HEK293 (cell line): Measurements from ENCODE around the gene MYZAP.
A peak's percentile ranks its signal among the peaks of the same experiment; 100 is the strongest.

Experiments
- CTCF ChIA-PET: fragments of 350-600 bp; formaldehyde crosslinking; extraction: SDS; loops from one replicate; lab custom pipeline; 2021; ENCODE audit warnings: antibody characterized with exemption; lab: Yijun Ruan, JAX
- POLR2A ChIA-PET: fragments of 300-600 bp; formaldehyde crosslinking; extraction: SDS; loops from one replicate; lab custom pipeline; 2020; ENCODE audit warnings: antibody characterized with exemption, inconsistent platforms; lab: Yijun Ruan, JAX
- H3K27ac ChIP-seq: fragments of 200-500 bp; sonication (Bioruptor generic); 2 replicates; pipeline ENCODE4 v1.5.1; 2014; ENCODE audit warnings: low read depth, low read length, control low read depth, inconsistent platforms; ENCODE audit errors: extremely low read depth
- H3K36me3 ChIP-seq, 2 experiments: fragments of 200-500 bp in 1 of 2; sonication (Bioruptor generic) in 1 of 2; 1 replicate in 1 of 2; 2 replicates in 1 of 2; pipeline ENCODE4 v1.5.1; 2014 to 2017; ENCODE audit warnings: inconsistent platforms in 2 of 2, low read length in 2 of 2; ENCODE audit not compliant: control insufficient read depth in 2 of 2, insufficient read depth in 1 of 2
- H3K4me1 ChIP-seq: fragments of 200-500 bp; sonication (Bioruptor generic); 2 replicates; pipeline ENCODE4 v1.5.1; 2014; ENCODE audit warnings: mild to moderate bottlenecking, low read length, inconsistent platforms; ENCODE audit not compliant: control insufficient read depth, insufficient read depth
- H3K4me3 ChIP-seq: 2 replicates; pipeline ENCODE4 v1.5.1; 2011; ENCODE audit warnings: low read depth, mild to moderate bottlenecking, control low read depth, low read length, moderate library complexity
- H3K9me3 ChIP-seq: fragments of 200-500 bp; sonication (Bioruptor generic); 2 replicates; pipeline ENCODE4 v1.5.1; 2014; ENCODE audit warnings: low read depth, low read length, inconsistent platforms; ENCODE audit not compliant: control insufficient read depth, insufficient read depth
- ELK4 ChIP-seq: IDR thresholded peaks from 2 replicates; pipeline ENCODE4 v1.6.1; 2011; ENCODE audit warnings: mild to moderate bottlenecking, low read depth, low read length, borderline replicate concordance
- GLI2 ChIP-seq: fragments of 450-650 bp; formaldehyde crosslinking; IDR thresholded peaks from 2 replicates; pipeline ENCODE4; 2017; ENCODE audit warnings: missing biosample characterization, missing genetic modification characterization, low read depth, borderline replicate concordance
- GLIS1 ChIP-seq: fragments of 450-650 bp; formaldehyde crosslinking; IDR thresholded peaks from 2 replicates; pipeline ENCODE4 v1.5.1; 2016; ENCODE audit warnings: missing biosample characterization, missing genetic modification characterization
- HOXD13 ChIP-seq: sonication (generic); formaldehyde crosslinking; IDR thresholded peaks from 2 replicates; pipeline ENCODE4 v1.8.0; 2022; ENCODE audit warnings: missing genetic modification reagents, borderline replicate concordance
- ZFP3 ChIP-seq: fragments of 450-650 bp; formaldehyde crosslinking; IDR thresholded peaks from 2 replicates; pipeline ENCODE4 v1.5.1; 2016; ENCODE audit warnings: low read depth, missing biosample characterization, missing genetic modification characterization
- ZNF132 ChIP-seq: fragments of 450-650 bp; formaldehyde crosslinking; IDR thresholded peaks from 2 replicates; pipeline ENCODE4 v1.5.1; 2017; ENCODE audit warnings: missing biosample characterization, missing genetic modification characterization, borderline replicate concordance
- ZNF138 ChIP-seq: fragments of 450-650 bp; formaldehyde crosslinking; IDR thresholded peaks from 2 replicates; pipeline ENCODE4 v1.5.1; 2016; ENCODE audit warnings: missing biosample characterization, missing genetic modification characterization, borderline replicate concordance
- ZNF211 ChIP-seq: fragments of 450-650 bp; formaldehyde crosslinking; IDR thresholded peaks from 2 replicates; pipeline ENCODE4 v1.5.1; 2016; ENCODE audit warnings: low read depth, missing biosample characterization, missing genetic modification characterization
- ZNF335 ChIP-seq: fragments of 450-650 bp; formaldehyde crosslinking; conservative IDR thresholded peaks from 2 replicates; pipeline ENCODE4 v1.5.1; 2016; ENCODE audit warnings: missing biosample characterization, missing genetic modification characterization
- ZNF416 ChIP-seq: fragments of 450-650 bp; formaldehyde crosslinking; IDR thresholded peaks from 2 replicates; pipeline ENCODE4 v1.5.1; 2016; ENCODE audit warnings: missing biosample characterization, missing genetic modification characterization
- ZNF664 ChIP-seq: fragments of 450-650 bp; formaldehyde crosslinking; IDR thresholded peaks from 2 replicates; pipeline ENCODE4 v1.5.1; 2016; ENCODE audit warnings: missing biosample characterization, missing genetic modification characterization
- ZNF707 ChIP-seq: fragments of 450-650 bp; formaldehyde crosslinking; IDR thresholded peaks from 2 replicates; pipeline ENCODE4 v1.5.1; 2016; ENCODE audit warnings: missing biosample characterization, missing genetic modification characterization
- TF ChIP-seq, protein P1 (sequence below): fragments of 450-650 bp; formaldehyde crosslinking; IDR thresholded peaks from 2 replicates; pipeline ENCODE4 v1.5.1; 2016; ENCODE audit warnings: missing biosample characterization, missing genetic modification characterization, borderline replicate concordance
- TF ChIP-seq, protein P2 (sequence below): fragments of 450-650 bp; formaldehyde crosslinking; IDR thresholded peaks from 2 replicates; pipeline ENCODE4 v1.5.1; 2017; ENCODE audit warnings: missing biosample characterization, missing genetic modification characterization
- TF ChIP-seq, protein P3 (sequence below): fragments of 450-650 bp; formaldehyde crosslinking; IDR thresholded peaks from 2 replicates; pipeline ENCODE4 v1.5.1; 2017; ENCODE audit warnings: missing biosample characterization, missing genetic modification characterization

Gene MYZAP

GRCh38 chr15:57591237-57591821 is 375 bp upstream of the MYZAP start (continued):
- TF ChIP-seq, protein P1, sequence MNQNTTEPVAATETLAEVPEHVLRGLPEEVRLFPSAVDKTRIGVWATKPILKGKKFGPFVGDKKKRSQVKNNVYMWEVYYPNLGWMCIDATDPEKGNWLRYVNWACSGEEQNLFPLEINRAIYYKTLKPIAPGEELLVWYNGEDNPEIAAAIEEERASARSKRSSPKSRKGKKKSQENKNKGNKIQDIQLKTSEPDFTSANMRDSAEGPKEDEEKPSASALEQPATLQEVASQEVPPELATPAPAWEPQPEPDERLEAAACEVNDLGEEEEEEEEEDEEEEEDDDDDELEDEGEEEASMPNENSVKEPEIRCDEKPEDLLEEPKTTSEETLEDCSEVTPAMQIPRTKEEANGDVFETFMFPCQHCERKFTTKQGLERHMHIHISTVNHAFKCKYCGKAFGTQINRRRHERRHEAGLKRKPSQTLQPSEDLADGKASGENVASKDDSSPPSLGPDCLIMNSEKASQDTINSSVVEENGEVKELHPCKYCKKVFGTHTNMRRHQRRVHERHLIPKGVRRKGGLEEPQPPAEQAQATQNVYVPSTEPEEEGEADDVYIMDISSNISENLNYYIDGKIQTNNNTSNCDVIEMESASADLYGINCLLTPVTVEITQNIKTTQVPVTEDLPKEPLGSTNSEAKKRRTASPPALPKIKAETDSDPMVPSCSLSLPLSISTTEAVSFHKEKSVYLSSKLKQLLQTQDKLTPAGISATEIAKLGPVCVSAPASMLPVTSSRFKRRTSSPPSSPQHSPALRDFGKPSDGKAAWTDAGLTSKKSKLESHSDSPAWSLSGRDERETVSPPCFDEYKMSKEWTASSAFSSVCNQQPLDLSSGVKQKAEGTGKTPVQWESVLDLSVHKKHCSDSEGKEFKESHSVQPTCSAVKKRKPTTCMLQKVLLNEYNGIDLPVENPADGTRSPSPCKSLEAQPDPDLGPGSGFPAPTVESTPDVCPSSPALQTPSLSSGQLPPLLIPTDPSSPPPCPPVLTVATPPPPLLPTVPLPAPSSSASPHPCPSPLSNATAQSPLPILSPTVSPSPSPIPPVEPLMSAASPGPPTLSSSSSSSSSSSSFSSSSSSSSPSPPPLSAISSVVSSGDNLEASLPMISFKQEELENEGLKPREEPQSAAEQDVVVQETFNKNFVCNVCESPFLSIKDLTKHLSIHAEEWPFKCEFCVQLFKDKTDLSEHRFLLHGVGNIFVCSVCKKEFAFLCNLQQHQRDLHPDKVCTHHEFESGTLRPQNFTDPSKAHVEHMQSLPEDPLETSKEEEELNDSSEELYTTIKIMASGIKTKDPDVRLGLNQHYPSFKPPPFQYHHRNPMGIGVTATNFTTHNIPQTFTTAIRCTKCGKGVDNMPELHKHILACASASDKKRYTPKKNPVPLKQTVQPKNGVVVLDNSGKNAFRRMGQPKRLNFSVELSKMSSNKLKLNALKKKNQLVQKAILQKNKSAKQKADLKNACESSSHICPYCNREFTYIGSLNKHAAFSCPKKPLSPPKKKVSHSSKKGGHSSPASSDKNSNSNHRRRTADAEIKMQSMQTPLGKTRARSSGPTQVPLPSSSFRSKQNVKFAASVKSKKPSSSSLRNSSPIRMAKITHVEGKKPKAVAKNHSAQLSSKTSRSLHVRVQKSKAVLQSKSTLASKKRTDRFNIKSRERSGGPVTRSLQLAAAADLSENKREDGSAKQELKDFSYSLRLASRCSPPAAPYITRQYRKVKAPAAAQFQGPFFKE, result no peak
- TF ChIP-seq ZNF416 (tag by site-specific recombination) (no peak), ZNF664 (no peak), GLIS1 (tag by site-specific recombination) (peak; percentile 86), GLI2 (no peak), ELK4 (no peak), ZNF132 (tag by site-specific recombination) (no peak), ZNF211 (tag by site-specific recombination) (no peak)

GRCh38 chr15:57592426-57592825 is 722 bp downstream of the MYZAP start:
- Histone ChIP-seq H3K36me3 (no peaks in the 10 kb centered on the region), H3K4me3 (no peak overlapping the region), H3K9me3 (no peaks in the 10 kb centered on the region), H3K27ac (no peak overlapping the region), H3K4me1 (no peaks in the 10 kb centered on the region)
- TF ChIP-seq ZNF335 (peak; percentile 18; the same call in 1 of the 2 replicates), HOXD13 (CRISPR knock-in tag) (no peak)
- TF ChIP-seq, protein P2, sequence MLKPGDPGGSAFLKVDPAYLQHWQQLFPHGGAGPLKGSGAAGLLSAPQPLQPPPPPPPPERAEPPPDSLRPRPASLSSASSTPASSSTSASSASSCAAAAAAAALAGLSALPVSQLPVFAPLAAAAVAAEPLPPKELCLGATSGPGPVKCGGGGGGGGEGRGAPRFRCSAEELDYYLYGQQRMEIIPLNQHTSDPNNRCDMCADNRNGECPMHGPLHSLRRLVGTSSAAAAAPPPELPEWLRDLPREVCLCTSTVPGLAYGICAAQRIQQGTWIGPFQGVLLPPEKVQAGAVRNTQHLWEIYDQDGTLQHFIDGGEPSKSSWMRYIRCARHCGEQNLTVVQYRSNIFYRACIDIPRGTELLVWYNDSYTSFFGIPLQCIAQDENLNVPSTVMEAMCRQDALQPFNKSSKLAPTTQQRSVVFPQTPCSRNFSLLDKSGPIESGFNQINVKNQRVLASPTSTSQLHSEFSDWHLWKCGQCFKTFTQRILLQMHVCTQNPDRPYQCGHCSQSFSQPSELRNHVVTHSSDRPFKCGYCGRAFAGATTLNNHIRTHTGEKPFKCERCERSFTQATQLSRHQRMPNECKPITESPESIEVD, result no peak
- ChIA-PET CTCF (no interaction called here), POLR2A (no interaction called here)

GRCh38 chr15:57592836-57593420 is 1.2 kb downstream of the MYZAP start:
- Histone ChIP-seq H3K36me3 (no peaks in the 10 kb centered on the region), H3K4me1 (no peaks in the 10 kb centered on the region), H3K9me3 (no peaks in the 10 kb centered on the region), H3K27ac (no peak overlapping the region), H3K4me3 (no peak overlapping the region)
- TF ChIP-seq, protein P3, sequence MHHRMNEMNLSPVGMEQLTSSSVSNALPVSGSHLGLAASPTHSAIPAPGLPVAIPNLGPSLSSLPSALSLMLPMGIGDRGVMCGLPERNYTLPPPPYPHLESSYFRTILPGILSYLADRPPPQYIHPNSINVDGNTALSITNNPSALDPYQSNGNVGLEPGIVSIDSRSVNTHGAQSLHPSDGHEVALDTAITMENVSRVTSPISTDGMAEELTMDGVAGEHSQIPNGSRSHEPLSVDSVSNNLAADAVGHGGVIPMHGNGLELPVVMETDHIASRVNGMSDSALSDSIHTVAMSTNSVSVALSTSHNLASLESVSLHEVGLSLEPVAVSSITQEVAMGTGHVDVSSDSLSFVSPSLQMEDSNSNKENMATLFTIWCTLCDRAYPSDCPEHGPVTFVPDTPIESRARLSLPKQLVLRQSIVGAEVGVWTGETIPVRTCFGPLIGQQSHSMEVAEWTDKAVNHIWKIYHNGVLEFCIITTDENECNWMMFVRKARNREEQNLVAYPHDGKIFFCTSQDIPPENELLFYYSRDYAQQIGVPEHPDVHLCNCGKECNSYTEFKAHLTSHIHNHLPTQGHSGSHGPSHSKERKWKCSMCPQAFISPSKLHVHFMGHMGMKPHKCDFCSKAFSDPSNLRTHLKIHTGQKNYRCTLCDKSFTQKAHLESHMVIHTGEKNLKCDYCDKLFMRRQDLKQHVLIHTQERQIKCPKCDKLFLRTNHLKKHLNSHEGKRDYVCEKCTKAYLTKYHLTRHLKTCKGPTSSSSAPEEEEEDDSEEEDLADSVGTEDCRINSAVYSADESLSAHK (tag by site-specific recombination), result no peak
- no peak for TF ChIP-seq ZFP3 (tag by site-specific recombination)
- TF ChIP-seq ZNF707, result no peak
- TF ChIP-seq ZNF138, result no peak
- CTCF ChIA-PET, result interaction anchor here (0.6 kb wide), 1 partner anchor 628 kb away, joined by 3 read pairs; no protein-coding TSS in a partner anchor
- POLR2A ChIA-PET, result no interaction called here
